Amniotic stem cell (primary cell): ENCODE results near the gene GGA1.
A peak's percentile ranks its signal among the peaks of the same experiment; 100 is the strongest.
"Not testable (repeated sequence)": the region's sequence is repeated elsewhere in the genome, so short reads cannot be mapped to it uniquely, and the experiment has no call there.

Source experiments
- DNase-seq: peaks from one replicate; lab custom pipeline; 2025; lab: John Stamatoyannopoulos, UW

The GGA1 gene

DNA sequence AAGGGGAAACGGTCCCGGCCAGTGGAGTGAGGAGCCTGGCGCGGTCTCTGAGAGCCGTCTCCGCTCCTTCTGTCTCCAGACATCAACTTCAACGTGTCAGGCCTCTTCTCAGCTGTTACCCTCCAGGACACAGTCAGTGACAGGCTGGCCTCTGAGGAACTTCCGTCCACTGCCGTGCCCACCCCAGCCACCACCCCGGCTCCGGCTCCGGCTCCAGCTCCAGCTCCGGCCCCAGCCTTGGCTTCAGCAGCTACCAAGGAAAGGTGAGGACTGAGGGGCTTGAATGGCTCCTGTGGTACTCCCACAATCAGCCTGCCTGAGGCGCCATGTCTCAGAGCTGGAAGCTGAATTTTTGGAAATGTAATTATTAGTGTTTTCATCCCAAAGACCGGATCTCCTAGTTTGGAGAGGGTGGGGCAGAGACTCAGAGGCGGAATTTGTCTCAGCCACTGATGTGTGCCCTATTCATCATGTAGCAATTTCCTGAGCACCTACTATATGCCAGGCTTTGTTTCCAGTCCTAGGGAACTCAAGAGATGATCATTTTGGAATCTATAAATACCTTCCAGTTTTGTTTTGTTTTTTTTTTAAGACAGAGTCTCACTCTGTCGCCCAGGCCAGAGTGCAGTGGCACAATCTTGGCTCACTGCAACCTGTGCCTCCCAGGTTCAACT, 42.0 kb downstream of the GGA1 start:
- DNase-seq: no peak

- no peak for DNase-seq
These were observed 46.1 kb downstream of the GGA1 start for GRCh38 chr22:37654563-37655251.

DNA sequence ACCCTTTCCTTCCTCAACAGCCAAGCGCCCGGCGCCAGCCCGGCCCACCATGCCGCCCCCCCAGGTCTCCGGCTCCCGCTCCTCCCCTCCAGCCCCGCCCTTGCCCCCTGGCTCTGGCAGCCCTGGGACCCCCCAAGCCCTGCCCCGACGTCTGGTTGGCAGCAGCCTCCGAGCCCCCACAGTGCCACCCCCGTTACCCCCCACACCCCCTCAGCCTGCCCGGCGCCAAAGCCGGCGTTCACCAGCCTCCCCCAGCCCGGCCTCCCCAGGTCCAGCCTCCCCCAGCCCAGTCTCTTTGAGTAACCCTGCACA, 46.6 kb downstream of the GGA1 start:
- no peak for DNase-seq

DNA sequence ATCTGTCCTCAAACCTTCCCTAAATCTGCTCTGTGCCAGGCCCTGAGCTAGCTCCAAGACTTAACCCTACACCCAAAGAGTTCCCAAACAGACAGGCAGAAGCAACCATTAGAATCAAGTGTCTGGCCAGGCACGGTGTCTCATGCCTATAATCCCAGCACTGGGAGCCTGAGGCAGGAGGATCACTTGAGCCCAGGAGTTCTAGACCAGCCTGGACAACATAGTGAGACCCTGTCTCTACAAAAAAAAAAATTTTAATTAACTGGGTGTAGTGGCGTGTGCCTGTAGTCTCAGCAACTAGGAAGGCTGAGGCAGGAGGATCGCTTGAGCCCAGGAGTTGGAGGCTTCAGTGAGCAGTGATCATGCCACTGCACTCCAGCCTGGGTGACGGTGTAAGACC, 47.9 kb downstream of the GGA1 start:
- DNase-seq: not testable (repeated sequence)

- DNase-seq: no peak
These were observed 49.0 kb downstream of the GGA1 start for GRCh38 chr22:37657590-37658132.

DNA sequence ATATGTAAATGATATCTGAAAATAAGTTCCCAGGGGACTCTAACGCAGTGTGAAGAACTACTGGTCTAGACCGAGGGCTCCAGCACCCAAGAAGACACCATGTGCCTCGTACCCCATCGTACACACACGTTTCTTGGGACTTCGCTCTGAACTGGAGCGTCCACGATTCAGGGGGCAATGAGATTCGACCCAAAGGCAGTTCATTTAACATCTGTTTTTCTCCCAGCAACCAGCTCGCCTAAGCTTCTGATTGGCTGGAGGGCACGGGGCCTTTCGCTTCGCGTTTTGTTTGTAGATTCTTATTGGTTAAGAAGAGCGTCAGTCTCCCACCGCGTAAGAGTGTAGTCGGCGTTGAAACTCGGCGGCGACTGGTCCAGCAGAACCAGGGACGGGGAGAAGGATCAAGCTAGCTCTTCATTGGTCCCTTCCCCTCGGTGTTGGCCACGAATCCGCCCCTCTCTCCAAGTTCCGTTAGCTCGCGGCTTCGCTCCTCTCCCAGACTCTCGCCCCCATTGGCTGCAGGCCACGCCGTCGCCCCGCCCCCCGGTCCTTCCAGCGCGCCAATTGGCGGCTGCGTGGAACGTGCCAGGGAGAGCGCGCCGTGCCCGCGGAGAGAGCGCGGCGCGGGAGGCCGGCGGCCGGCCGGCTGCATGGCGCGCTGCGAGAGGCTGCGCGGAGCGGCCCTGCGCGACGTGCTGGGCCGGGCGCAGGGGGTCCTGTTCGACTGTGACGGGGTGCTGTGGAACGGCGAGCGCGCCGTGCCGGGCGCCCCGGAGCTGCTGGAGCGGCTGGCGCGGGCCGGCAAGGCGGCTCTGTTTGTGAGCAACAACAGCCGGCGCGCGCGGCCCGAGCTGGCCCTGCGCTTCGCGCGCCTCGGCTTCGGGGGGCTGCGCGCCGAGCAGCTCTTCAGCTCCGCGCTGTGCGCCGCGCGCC, 49.8 kb downstream of the GGA1 start, which contains the start of gene PDXP:
Gene PDXP, plus strand, starts transcription at position 591 of the 933 bp plus-strand sequence. Its CDS starts 60 bp downstream, at position 651.
- peak; percentile 99 for DNase-seq

- DNase-seq: no peak
These were observed 50.6 kb downstream of the GGA1 start for GRCh38 chr22:37659066-37659896.

GRCh38 chr22:37659897-37660708, 51.5 kb downstream of the GGA1 start:
- DNase-seq: no peak

DNA sequence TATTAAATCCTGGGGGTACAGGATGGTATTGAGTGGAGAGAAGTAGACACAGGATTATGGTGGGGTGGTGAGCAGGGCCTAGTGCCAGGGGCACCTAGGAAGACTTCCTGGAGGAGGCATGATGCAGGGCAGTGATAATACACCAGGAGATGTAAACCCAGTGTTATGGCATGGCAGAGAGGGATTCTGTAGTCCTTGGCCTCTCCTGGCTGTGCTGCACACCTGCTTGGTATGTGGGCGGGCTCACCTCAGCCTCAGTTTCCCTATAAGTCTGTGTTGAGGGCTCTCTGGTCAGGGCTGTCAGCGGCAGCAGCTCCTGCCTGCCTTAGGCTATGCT, 52.0 kb downstream of the GGA1 start:
- no peak for DNase-seq

DNA sequence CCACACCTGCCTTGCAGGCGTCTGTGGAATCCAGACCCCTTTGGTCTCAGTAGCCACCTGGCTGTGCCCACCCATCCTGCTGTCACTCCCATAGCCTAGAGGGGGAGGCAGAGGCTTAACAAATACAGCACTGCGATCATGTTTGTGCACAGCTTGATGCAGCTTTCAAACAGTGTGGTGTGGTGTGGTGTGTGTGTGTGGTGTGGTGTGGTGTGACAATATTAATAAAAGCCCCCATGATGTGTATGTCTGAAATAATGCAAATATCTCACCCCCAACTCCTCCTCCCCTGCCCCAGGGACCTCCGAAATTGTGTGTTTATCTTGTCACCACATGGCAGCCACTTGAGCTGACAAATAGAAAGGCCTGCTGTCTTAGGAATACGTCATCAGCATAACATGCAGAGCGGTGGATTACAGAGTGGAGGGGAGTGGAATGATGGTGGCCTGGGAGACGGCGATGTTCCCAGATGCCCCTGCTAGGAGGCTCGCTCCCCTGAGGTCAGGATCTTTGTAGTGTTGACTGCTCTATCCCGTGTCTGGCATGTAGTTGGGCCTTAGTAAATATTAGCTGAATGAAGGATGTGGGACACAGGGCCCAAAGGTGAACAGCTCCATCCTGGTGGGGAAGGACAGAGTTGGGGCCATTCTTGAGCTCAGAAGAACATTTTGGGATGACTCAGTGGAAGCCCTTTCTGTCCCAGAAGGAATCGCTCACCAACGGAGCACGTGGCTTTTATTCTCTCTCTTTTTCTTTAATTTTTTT, 52.7 kb downstream of the GGA1 start:
- peak; percentile 61 for DNase-seq

DNA sequence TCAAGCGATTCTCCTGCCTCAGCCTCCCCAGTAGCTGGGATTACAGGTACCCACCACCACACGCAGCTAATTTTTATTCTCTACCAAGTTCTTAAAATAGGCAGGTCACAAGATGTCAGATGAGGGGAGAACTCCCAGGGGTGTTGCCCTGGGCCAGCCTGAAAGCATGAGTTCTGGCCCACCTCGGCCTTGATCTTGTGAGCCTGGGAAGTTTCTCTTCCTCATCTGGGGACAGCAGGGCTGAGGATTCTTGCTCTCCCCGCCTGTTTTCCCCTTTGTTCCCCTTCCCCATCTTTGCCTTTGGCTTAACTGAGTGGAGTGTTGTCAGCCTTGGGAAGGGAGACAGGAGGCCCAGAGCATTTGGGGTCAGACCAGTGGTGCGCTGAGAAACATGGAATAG, 53.4 kb downstream of the GGA1 start:
- no peak for DNase-seq

DNA sequence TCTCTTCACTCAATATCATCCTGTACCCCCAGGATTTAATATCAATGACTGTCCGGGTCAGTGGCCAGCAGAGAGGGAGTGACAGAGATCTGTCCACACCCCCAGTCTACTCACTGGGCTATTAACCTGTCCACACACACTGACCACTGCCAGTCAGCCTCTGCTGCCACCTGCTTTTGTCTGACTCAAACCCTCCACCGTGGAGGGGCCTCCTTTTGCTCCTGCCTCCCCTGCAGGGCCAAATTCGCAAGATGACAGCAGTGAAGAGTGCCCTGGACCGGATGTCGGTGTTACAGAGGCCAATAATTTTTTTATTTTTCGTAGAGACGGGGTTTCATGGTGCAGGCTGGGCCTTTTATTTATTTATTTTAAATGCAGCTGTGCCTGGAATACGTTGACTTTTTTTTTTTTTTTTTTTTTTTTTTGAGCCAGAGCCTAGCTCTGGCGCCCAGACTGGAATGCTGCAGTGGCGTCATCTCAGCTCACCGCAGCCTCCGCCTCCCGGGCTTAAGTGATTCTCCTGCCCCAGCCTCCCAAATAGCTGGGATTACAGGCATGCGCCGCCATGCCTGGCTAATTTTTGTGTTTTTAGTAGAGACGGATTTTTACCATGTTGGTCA, 55.0 kb downstream of the GGA1 start:
- DNase-seq: no peak

DNA sequence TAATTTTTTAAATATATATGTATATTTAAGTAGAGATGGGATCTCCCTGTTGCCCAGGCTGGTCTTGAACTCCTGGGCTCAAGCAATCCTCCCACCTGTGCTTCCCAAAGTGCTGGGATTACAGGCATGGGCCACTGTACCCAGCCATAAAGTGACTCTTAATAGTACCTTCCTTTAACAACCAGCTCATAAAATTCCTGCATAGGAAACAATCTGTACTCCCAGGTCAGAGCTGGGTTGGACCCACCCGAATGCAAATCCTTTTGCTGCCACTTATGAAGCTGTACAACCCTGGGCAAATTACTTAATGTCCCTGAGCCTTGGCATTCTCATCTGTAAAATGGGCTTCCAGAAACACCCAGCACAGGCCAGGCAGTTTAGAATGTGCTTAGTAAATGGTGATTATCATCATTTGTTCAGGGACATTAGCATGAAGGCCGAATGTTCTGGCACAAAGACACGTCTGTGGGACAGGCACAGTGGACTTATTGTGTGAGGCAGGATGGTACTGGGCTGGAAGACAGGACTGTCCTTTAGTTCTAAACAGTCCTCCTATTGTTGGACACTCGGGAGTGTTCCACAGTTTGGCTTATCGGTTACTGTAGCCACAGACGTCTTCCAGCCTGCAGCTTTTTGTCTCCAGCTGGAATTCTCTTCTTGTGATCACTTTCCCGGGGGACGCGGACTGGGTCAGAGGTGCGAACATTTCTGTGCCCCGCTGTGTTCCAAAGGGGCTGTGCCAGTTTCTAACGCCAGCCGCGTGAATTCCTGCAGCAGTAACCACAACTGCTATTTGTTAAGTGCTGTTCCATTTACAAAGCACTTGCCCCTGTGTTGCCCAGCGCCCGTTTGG, 55.8 kb downstream of the GGA1 start:
- DNase-seq: no peak

DNA sequence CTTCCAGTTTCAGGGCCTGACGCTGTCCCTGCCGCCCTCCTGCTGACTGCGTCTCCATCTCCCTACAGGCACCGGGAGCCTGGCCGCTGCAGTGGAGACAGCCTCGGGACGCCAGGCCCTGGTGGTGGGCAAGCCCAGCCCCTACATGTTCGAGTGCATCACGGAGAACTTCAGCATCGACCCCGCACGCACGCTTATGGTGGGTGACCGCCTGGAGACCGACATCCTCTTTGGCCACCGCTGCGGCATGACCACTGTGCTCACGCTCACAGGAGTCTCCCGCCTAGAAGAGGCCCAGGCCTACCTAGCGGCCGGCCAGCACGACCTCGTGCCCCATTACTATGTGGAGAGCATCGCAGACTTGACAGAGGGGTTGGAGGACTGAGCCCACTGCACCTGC, 56.9 kb downstream of the GGA1 start:
- DNase-seq: no peak

DNA sequence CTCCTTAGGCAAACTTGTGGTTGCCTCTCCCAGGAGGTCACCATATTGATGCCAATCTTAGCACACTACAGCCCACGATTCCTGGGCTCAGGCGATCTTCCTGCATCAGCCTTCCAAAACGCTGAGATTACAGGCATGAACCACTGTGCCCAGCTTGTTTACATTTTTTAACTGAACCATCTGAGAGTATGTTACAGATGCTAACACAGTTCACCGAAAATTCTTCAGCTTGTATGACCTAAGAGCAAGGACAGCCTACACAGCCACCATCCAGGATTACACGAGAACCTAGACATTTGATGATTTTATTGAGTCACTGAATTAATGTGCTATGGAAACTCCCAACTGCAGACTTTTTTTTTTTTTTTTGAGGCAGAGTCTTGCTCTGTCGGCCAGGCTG, 61.0 kb downstream of the GGA1 start:
- peak; percentile 51 for DNase-seq

DNA sequence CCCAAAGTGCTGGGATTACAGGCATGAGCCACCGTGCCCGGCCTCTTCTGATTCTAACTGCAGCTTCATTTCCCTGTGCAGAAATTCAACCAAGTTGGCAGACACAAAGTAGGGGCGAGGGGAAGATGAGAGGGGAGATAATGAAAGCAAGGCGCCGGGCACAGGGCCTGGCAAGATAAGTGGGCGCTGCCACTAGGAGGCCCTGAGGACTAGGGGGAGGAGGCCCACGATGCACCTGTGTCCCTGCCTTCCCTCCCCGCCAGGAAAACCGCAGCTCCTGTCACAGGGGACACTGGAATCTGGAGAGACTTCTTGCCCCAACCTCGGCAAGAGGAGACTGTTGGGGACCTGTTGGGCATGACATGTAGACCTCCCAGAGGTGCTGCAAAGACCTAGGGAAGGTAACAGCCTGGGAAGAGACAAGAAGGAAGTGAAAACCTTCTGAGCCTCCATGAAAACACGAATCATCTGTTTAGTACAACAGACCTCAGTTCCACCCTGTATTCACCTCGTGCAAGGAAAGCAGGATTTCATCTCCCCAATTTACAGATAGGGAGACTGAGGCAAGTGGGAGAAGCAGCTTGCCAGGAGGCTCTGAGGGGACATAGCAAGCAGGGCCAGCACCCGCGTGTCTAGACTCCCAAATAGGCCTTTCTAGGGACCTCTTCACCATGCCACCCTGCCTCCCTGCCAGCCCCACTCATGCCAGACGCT, 63.7 kb downstream of the GGA1 start:
- no peak for DNase-seq

DNA sequence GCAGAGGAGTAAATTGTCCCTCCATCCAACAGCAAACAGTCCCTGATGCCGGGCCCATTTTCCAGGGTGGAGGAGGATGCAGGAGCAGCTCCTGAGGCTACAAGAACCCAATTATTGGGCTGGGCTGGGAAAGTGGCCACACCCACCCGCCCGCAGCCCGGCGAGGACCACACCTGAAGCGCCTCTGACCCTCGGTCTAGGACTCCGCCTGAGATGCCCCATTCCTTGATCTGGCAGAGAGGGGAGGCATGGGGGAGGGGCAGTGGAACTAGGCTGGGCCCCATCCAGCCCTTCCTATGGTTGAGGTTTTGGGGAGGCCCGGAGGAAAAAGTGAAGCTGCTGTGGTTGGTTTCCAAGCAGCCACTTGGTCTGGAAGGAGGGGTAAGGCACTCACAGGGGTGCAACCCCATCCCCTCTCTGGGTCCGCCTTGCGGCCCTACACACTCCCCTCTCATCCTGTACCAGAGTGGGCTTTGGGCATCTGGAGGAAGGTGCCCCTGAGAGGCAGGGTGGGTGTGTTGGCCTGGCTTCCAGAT, 64.4 kb downstream of the GGA1 start:
- DNase-seq: no peak

DNA sequence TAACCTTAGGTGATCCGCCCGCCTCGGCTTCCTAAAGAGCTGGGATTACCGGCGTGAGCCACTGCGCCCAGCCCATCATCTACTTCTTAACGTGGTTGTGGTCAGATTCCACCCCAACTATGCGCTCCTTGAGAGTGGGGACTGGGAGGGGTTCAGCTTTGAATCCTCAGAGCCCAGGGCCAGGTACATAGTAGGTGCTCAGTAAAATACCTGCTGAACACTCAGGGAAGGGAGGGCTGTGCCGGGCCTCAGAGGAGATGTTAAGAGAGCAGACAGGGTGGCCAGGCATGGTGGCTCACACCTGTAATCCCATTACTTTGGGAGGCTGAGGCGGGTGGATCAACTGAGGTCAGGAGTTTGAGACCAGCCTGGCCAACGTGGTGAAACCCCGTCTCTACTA, 65.6 kb downstream of the GGA1 start:
- DNase-seq: no peak
